Lung (tissue), 12 donors: ENCODE measurements around the gene ZBED4. TPM values are rescaled to one million over a fixed set of nuclear protein-coding genes. Genes with fewer than 3 reads are reported as not detected.

Experiments used
- ATAC-seq: fragments of 200-7000 bp; cut with Tn5 transposase; one replicate; pipeline ENCODE4 v1.9.1; 2020; ENCODE audit warnings: moderate number of reproducible peaks; ENCODE audit not compliant: insufficient read depth, low FRiP score
- DNase-seq, 3 donors: peaks; one replicate each; pipeline ENCODE4 v3.0.0-alpha.2; 2013 to 2017
- H3K27ac ChIP-seq, 2 donors: one replicate each; pipeline ENCODE4 v1.5.1; 2013; ENCODE audit warnings: mild to moderate bottlenecking in 2 of 2, moderate library complexity in 2 of 2, control low read depth in 1 of 2, inconsistent platforms in 1 of 2, low read depth in 1 of 2, low read length in 1 of 2
- H3K27me3 ChIP-seq, 3 donors: one replicate each; pipeline ENCODE4 v1.5.1; 2013; ENCODE audit warnings: low read length in 2 of 3; ENCODE audit not compliant: control insufficient read depth in 3 of 3, insufficient read depth in 3 of 3
- H3K36me3 ChIP-seq, 4 donors: one replicate each; pipeline ENCODE4 v1.5.1; 2013; ENCODE audit warnings: low read length in 4 of 4, mild to moderate bottlenecking in 1 of 4, moderate library complexity in 1 of 4; ENCODE audit not compliant: control insufficient read depth in 4 of 4, insufficient read depth in 4 of 4
- H3K4me1 ChIP-seq, 5 donors: one replicate each; pipeline ENCODE4 v1.5.1; 2013; ENCODE audit warnings: low read length in 5 of 5, mild to moderate bottlenecking in 2 of 5, moderate library complexity in 1 of 5; ENCODE audit not compliant: control insufficient read depth in 5 of 5, insufficient read depth in 5 of 5
- H3K4me3 ChIP-seq: one replicate; pipeline ENCODE4 v1.5.1; 2013; ENCODE audit warnings: mild to moderate bottlenecking, control low read depth, moderate library complexity
- H3K9ac ChIP-seq, 2 donors: one replicate each; pipeline ENCODE4 v1.5.1; 2013; ENCODE audit warnings: low read length in 2 of 2, control low read depth in 1 of 2; ENCODE audit not compliant: insufficient read depth in 1 of 2
- H3K9me3 ChIP-seq, 4 donors: one replicate each; pipeline ENCODE4 v1.5.1; 2013; ENCODE audit warnings: low read length in 3 of 4, mild to moderate bottlenecking in 1 of 4, moderate library complexity in 1 of 4; ENCODE audit not compliant: control insufficient read depth in 4 of 4, insufficient read depth in 3 of 4
- CTCF ChIP-seq: IDR thresholded peaks from 2 replicates; pipeline ENCODE4 v1.5.1; 2012; ENCODE audit warnings: mild to moderate bottlenecking; ENCODE audit errors: control extremely low read depth, extremely low read depth
- WGBS, 2 donors: extraction: QIAGEN DNeasy Blood & Tissue Kit; methylation state at CpG; one replicate each; pipeline ENCODE4 v1.1.7; 2013; 5-methylcytosine and 5-hydroxymethylcytosine counted together
- polyA plus RNA-seq, 2 donors: library from polyadenylated mRNA; stranded (reverse); fragments of 200-250 nt; gene quantifications; one replicate each; pipeline ENCODE4 v1.2.1, GENCODE V29; 2013
- total RNA-seq, 2 donors: library from RNA; depleted of rRNA in 1 of 2; stranded (reverse); fragments of >200 nt in 1 of 2; gene quantifications; one replicate each; pipeline ENCODE4 v1.2.1, GENCODE V29; 2014 to 2021
- donor health status: control.
- donor health status: control.
- donor health status: Bipolar disorder and iron deficiency.
- donor health status: healthy.
- donor health status: DM: yes; HTN: yes; CAD: no.

ZBED4 gene
- total and polyA plus RNA-seq, 4 donors = 3.9 to 13.2 (median 9.1) TPM

- ATAC-seq = no peak
- 21 to 22% methylated on average over 59 to 64 of the region's 64 CpGs for WGBS, 2 donors
- no peak for TF ChIP-seq CTCF
- H3K36me3 ChIP-seq = no peaks in the 10 kb centered on the region
- H3K9ac ChIP-seq = no peak overlapping the region
- H3K4me3 ChIP-seq = peak overlapping the region; percentile 25
- peaks cover 0 to 58% (median 52%) of the 10 kb centered on the region in 3 donors for H3K27me3 ChIP-seq
- H3K27ac ChIP-seq = no peak overlapping the region
- peaks cover 0 to 18% (median 0%) of the 10 kb centered on the region in 5 donors for H3K4me1 ChIP-seq
- peaks cover 0 to 2% (median 0%) of the 10 kb centered on the region in 4 donors for H3K9me3 ChIP-seq
- DNase-seq = no peak
These were observed 5.6 kb upstream of the ZBED4 start for GRCh38 chr22:49847751-49848689.

DNA sequence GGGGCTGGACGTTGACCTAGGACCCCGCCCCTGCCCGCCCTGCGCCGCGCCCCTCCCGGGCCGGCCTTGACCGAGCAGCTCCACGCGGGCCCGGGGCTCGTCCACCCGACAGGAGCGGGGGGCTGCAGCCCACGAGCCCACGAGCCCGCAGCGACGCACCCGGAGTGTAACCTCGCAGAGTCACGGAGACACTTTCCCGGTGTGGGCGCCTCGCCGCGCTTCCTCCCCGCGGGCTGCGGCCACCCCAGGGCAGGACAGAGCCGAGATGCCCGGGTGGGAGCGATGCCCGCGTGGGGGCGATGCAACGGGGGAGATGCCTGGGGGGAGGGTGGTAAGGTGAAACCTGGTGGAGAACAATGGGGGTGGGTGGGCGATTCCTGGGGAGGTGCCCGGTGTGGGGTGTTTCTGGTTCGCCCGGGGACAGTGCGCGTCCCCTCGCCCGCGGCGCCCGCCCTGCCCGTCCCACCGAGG is 4.9 kb upstream of the ZBED4 start:
- ATAC-seq (no peak), DNase-seq (no peak)
- H3K36me3 ChIP-seq = no peaks in the 10 kb centered on the region
- no peak overlapping the region for H3K27ac ChIP-seq
- H3K9me3 ChIP-seq = peaks cover 0 to 2% (median 0%) of the 10 kb centered on the region in 4 donors
- H3K27me3 ChIP-seq = peaks cover 0 to 58% (median 51%) of the 10 kb centered on the region in 3 donors
- peak overlapping the region; percentile 25 for H3K4me3 ChIP-seq
- no peak overlapping the region for H3K9ac ChIP-seq
- 1 to 2% methylated on average over 26 to 51 of the region's 51 CpGs for WGBS, 2 donors
- no peak for TF ChIP-seq CTCF
- peaks cover 0 to 18% (median 0%) of the 10 kb centered on the region in 5 donors for H3K4me1 ChIP-seq

- H3K9ac ChIP-seq = no peak overlapping the region
- no peak overlapping the region for H3K27ac ChIP-seq
- peaks cover 0 to 18% (median 0%) of the 10 kb centered on the region in 5 donors for H3K4me1 ChIP-seq
- DNase-seq = no peak
- H3K36me3 ChIP-seq = no peaks in the 10 kb centered on the region
- H3K27me3 ChIP-seq = peaks cover 0 to 53% (median 44%) of the 10 kb centered on the region in 3 donors
- ATAC-seq = no peak
- H3K9me3 ChIP-seq = peaks cover 0 to 2% (median 0%) of the 10 kb centered on the region in 4 donors
- whole genome bisulfite sequencing, 2 donors = 2 to 3% methylated on average over 66 to 89 of the region's 89 CpGs
- TF ChIP-seq CTCF = no peak
- H3K4me3 ChIP-seq = peak overlapping the region; percentile 24
These were observed 4.3 kb upstream of the ZBED4 start for GRCh38 chr22:49849161-49850020.
